HepG2 (cell line): ENCODE data around the gene DFFA. TPM values are rescaled to one million over a fixed set of nuclear protein-coding genes. Genes with fewer than 3 reads are reported as not detected.

ENCODE experiments used
- ATAC-seq: fragments of 200-7000 bp; cut with Tn5 transposase; 3 replicates; pipeline ENCODE4 v1.9.1; 2020; ENCODE audit warnings: mild to moderate bottlenecking, moderate library complexity
- BruUV-seq: library from RNA; stranded (reverse); fragments of 400-500 nt; replicated peaks from 2 replicates; lab custom pipeline; 2021; lab: Mats Ljungman, UMichigan
- CTCF ChIA-PET: fragments of 300-600 bp; formaldehyde crosslinking; extraction: SDS; loops from one replicate; lab custom pipeline; 2021; ENCODE audit warnings: low total read pairs, inconsistent platforms, low intra/inter-chr PET ratio; lab: Yijun Ruan, JAX
- POLR2A ChIA-PET: fragments of 350-600 bp; sonication (Branson Sonifier 250); formaldehyde crosslinking; loops from one replicate; lab custom pipeline; 2020; ENCODE audit warnings: antibody characterized with exemption, inconsistent platforms; lab: Yijun Ruan, JAX
- DNase-seq: peaks from one replicate; pipeline ENCODE4 v3.0.0-alpha.2; 2015; ENCODE audit warnings: low spot score
- FAIRE-seq: peaks from 3 replicates; lab custom pipeline; 2011; peaks lifted over from hg19 to GRCh38; lab: Jason Lieb, UNC
- H2AFZ ChIP-seq: one replicate; pipeline ENCODE4 v1.6.1; 2011; ENCODE audit warnings: low read length, inconsistent platforms
- H3K27ac ChIP-seq: fragments of 300-600 bp; 3 replicates; pipeline ENCODE4 v1.8.0; 2011; ENCODE audit warnings: mixed run types, mild to moderate bottlenecking, mixed read lengths, low read length, inconsistent platforms; ENCODE audit not compliant: insufficient read depth; ENCODE audit errors: extremely low read length
- H3K27me3 ChIP-seq, 2 experiments: fragments of 200-600 bp in 1 of 2; 2 replicates in 1 of 2; 3 replicates in 1 of 2; pipeline versions ENCODE4 v1.6.0 to v1.8.0; 2011; ENCODE audit warnings: low read length in 2 of 2, mild to moderate bottlenecking in 2 of 2, moderate library complexity in 2 of 2, inconsistent platforms in 1 of 2; ENCODE audit not compliant: insufficient read depth in 2 of 2, control insufficient read depth in 1 of 2
- H3K36me3 ChIP-seq, 2 experiments: fragments of 200-600 bp in 1 of 2; replicated peaks in 1 of 2; 2 replicates in 1 of 2; 3 replicates in 1 of 2; pipeline versions ENCODE4 v1.5.1 to v1.8.0; 2011; ENCODE audit warnings: low read length in 2 of 2, inconsistent platforms in 1 of 2; ENCODE audit not compliant: insufficient read depth in 2 of 2, control insufficient read depth in 1 of 2
- H3K4me1 ChIP-seq: 2 replicates; pipeline ENCODE4 v1.5.1; 2012; ENCODE audit warnings: low read length, inconsistent platforms; ENCODE audit not compliant: insufficient read depth
- H3K4me2 ChIP-seq: 2 replicates; pipeline ENCODE4 v1.6.0; 2011; ENCODE audit warnings: low read depth, low read length, inconsistent platforms
- H3K4me3 ChIP-seq, 3 experiments: fragments of 200-600 bp in 1 of 3; sonication (generic), shearing (Covaris generic) in 1 of 3; replicated peaks in 1 of 3; 2 replicates each; pipeline ENCODE4 v1.5.1; 2011 to 2016; ENCODE audit warnings: low read length in 3 of 3, inconsistent platforms in 2 of 3, low read depth in 2 of 3, mild to moderate bottlenecking in 2 of 3, control low read depth in 1 of 3, mixed read lengths in 1 of 3; ENCODE audit not compliant: insufficient read depth in 1 of 3
- H3K79me2 ChIP-seq: one replicate; pipeline ENCODE4 v1.6.1; 2011; ENCODE audit warnings: low read length, inconsistent platforms; ENCODE audit not compliant: insufficient read depth
- H3K9ac ChIP-seq: 2 replicates; pipeline ENCODE4 v1.6.0; 2011; ENCODE audit warnings: mild to moderate bottlenecking, low read depth, low read length, inconsistent platforms; ENCODE audit not compliant: insufficient read depth
- H3K9me3 ChIP-seq: 2 replicates; pipeline ENCODE4 v1.5.1; 2012; ENCODE audit warnings: mild to moderate bottlenecking, low read length
- H4K20me1 ChIP-seq: 2 replicates; pipeline ENCODE4 v1.6.0; 2011; ENCODE audit warnings: inconsistent platforms, mild to moderate bottlenecking, low read length, moderate library complexity; ENCODE audit not compliant: insufficient read depth
- CREM ChIP-seq, 2 experiments: sonication (generic) in 1 of 2; formaldehyde crosslinking in 1 of 2; IDR thresholded peaks; 2 replicates each; pipeline versions ENCODE4 v1.4.0 to v1.6.1; 2016 to 2020; ENCODE audit warnings: antibody characterized with exemption in 1 of 2, mild to moderate bottlenecking in 1 of 2, missing genetic modification reagents in 1 of 2
- FOXK1 ChIP-seq: sonication (generic); formaldehyde crosslinking; IDR thresholded peaks from 2 replicates; pipeline ENCODE4 v1.4.0; 2020; ENCODE audit warnings: low read depth, missing genetic modification reagents, borderline replicate concordance
- MED8 ChIP-seq: sonication (generic); formaldehyde crosslinking; IDR thresholded peaks from 2 replicates; pipeline ENCODE4 v1.8.1; 2023; ENCODE audit warnings: mild to moderate bottlenecking, missing genetic modification reagents; ENCODE audit not compliant: insufficient replicate concordance
- ZNF550 ChIP-seq: sonication (generic); formaldehyde crosslinking; IDR thresholded peaks from 2 replicates; pipeline ENCODE4 v1.4.0; 2020; ENCODE audit warnings: mild to moderate bottlenecking, missing genetic modification reagents, borderline replicate concordance
- ZZZ3 ChIP-seq: sonication (generic); formaldehyde crosslinking; IDR thresholded peaks from 2 replicates; pipeline ENCODE4 v1.4.0; 2020; ENCODE audit warnings: missing genetic modification reagents, mild to moderate bottlenecking, borderline replicate concordance
- WGBS: methylation state at CpG from one replicate; pipeline ENCODE4 v1.1.6; 2017; ENCODE audit warnings: low lambda C conversion rate; 5-methylcytosine and 5-hydroxymethylcytosine counted together
- in situ Hi-C: cut with HindIII; loops from 2 replicates; pipeline ENCODE4 v1.10.0; 2017; ENCODE audit warnings: low pct_unique_long_range_greater_than_20kb; ENCODE audit not compliant: extremely low pct_ligation_motif_present
- intact Hi-C: fragments of 100-400 bp; cut with micrococcal nuclease; formaldehyde crosslinking; loops from one replicate; pipeline ENCODE4 v1.10.0; 2022; ENCODE audit not compliant: unreplicated experiment
- polyA plus RNA-seq, 8 experiments: library from polyadenylated mRNA; depleted of rRNA in 3 of 8; stranded (reverse) in 7 of 8; unstranded in 1 of 8; fragments of >200 nt; fragmentation: Illumina TruSeq in 4 of 8; extraction: Trizol in 4 of 8; gene quantifications; 2 replicates each; pipeline versions ENCODE4 v1.2.1 to v1.2.3, GENCODE V29; 2011 to 2016; ENCODE audit warnings: low read depth in 4 of 8, missing spikeins in 1 of 8, mixed read lengths in 1 of 8; ENCODE audit not compliant: insufficient read depth in 1 of 8
- total RNA-seq, 5 experiments: library from RNA; depleted of rRNA; stranded (reverse); fragments of >200 nt; fragmentation: Illumina TruSeq; extraction: Trizol; gene quantifications; 2 replicates each; pipeline ENCODE4 v1.2.3, GENCODE V29; 2016; ENCODE audit warnings: low read depth in 1 of 5
- TF ChIP-seq, protein P1 (sequence below): sonication (generic); formaldehyde crosslinking; IDR thresholded peaks from 2 replicates; pipeline ENCODE4 v1.4.0; 2020; ENCODE audit warnings: mild to moderate bottlenecking, missing genetic modification reagents
- TF ChIP-seq, protein P2 (sequence below): sonication (generic); formaldehyde crosslinking; IDR thresholded peaks from 2 replicates; pipeline ENCODE4 v1.8.1; 2023; ENCODE audit warnings: mild to moderate bottlenecking, missing genetic modification reagents

The DFFA gene
- total and polyA plus RNA-seq, 2 of the 13 experiments (the other 11 are each of a cell fraction or from before 2014, with no cell fraction given) = 16.5 to 33.9 TPM

DNA sequence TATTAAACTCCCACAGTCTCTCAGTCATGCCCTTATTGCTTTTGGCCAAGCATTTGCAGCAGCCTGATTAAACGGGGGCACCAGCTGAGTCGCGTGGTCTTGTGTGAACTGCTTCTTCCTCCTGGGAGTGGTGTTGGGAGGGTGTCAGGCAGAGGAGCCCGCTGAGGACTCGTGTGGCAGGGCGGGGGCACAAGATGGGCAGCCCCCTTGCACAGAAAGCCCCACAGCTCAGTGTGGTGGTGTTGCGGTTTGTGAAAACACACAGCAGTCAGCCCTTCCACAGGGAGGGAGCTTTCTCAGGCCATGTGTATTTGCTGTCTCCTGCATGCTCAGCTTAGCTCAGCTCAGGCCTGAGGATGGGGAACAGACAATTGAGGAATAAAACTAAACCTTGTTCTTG, 24.8 kb upstream of the DFFA start (continued):
- TF ChIP-seq CREM (IDR thresholded peaks at IDR 0.05) (no peak), CREM (CRISPR knock-in tag; IDR thresholded peaks at IDR 0.05) (no peak)

DNA sequence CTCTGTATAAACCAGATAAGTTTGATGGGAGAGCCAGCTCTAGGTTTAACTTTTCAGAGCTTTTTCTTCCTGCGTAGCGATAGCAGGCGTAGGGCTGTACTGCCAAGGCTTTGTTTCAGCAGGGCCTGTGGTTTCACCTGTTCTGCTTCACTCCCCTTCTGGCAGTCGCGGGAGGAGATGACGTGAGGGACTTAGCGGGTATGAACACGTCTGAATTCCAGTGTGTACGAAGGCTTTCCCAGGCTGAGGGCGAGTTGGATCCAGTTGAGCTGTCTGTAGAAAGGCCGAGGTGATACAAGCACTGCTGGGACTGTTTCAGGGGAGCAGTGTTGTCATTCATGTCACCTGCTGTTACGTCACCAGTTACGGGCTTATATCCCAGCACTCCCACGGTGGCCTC, 23.6 kb upstream of the DFFA start:
- TF ChIP-seq FOXK1 (CRISPR knock-in tag) = no peak
- no peak for TF ChIP-seq ZNF550
- TF ChIP-seq MED8 (CRISPR knock-in tag) = no peak
- in situ Hi-C loops = loop anchor here (5.0 kb wide), 1 partner anchor 64 kb away; the partner anchor contains the start of gene CENPS
- Histone ChIP-seq H3K27me3 (no peaks in the 10 kb centered on the region), H3K79me2 (peaks cover 49% of the 10 kb centered on the region), H4K20me1 (peaks cover 16% of the 10 kb centered on the region), H3K4me3 (no peak overlapping the region), H3K4me2 (no peak overlapping the region), H3K4me1 (peaks cover 13% of the 10 kb centered on the region), H3K36me3 (peaks cover 2 to 15% of the 10 kb centered on the region in 2 experiments), H2AFZ (no peak overlapping the region), H3K9me3 (no peaks in the 10 kb centered on the region), H3K9ac (no peak overlapping the region), H3K27ac (no peak overlapping the region)
- no TSS peak for BruUV-seq
- CTCF ChIA-PET = interaction anchor here (1.9 kb wide), 1 partner anchor 68 kb away, joined by 9 read pairs; no protein-coding TSS in a partner anchor
- WGBS = 90% methylated on average over 14 of the region's 14 CpGs
- no peak for FAIRE-seq
- no peak for ATAC-seq
- POLR2A ChIA-PET = no interaction called here
- DNase-seq = no peak
- intact Hi-C loops = no loop called here

DNA sequence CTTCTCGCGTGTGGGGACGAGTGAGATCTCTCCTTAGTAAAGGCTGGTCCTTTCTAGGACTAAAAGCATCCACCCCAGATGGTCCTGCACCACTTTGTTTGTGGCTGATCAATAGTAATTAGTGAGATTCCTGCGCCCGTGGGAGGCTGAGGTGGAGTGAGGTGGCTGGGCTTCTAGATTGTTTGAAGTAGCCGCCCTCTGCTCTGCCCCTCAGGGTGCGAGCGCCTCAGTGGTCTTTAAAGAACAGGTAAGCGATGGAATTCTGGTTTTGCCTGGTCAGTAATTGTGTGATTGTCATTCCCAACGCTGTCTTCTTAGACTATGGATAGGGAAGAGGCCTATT, 23.1 kb upstream of the DFFA start:
- Histone ChIP-seq H3K4me1 (peaks cover 13% of the 10 kb centered on the region), H3K36me3 (peaks cover 2 to 15% of the 10 kb centered on the region in 2 experiments), H2AFZ (no peak overlapping the region), H3K27me3 (no peaks in the 10 kb centered on the region), H3K79me2 (peaks cover 45% of the 10 kb centered on the region), H4K20me1 (peaks cover 19% of the 10 kb centered on the region), H3K27ac (no peak overlapping the region), H3K4me3 (no peak overlapping the region), H3K4me2 (no peak overlapping the region), H3K9ac (no peak overlapping the region), H3K9me3 (no peaks in the 10 kb centered on the region)
- no peak for DNase-seq
- CTCF ChIA-PET = interaction anchor here (1.2 to 2.2 kb wide), 4 partner anchors 9 to 372 kb away, joined by 4 to 23 read pairs (median 6); partner anchors contain the start of gene CENPS
- no peak for ATAC-seq
- BruUV-seq = no TSS peak
- 95% methylated on average over 10 of the region's 10 CpGs for WGBS
- FAIRE-seq = no peak
- POLR2A ChIA-PET = no interaction called here
- intact Hi-C loops = no loop called here
- in situ Hi-C loops = loop anchor here (5.0 kb wide), 1 partner anchor 63 kb away; the partner anchor contains the start of gene CENPS
- TF ChIP-seq, protein P1, sequence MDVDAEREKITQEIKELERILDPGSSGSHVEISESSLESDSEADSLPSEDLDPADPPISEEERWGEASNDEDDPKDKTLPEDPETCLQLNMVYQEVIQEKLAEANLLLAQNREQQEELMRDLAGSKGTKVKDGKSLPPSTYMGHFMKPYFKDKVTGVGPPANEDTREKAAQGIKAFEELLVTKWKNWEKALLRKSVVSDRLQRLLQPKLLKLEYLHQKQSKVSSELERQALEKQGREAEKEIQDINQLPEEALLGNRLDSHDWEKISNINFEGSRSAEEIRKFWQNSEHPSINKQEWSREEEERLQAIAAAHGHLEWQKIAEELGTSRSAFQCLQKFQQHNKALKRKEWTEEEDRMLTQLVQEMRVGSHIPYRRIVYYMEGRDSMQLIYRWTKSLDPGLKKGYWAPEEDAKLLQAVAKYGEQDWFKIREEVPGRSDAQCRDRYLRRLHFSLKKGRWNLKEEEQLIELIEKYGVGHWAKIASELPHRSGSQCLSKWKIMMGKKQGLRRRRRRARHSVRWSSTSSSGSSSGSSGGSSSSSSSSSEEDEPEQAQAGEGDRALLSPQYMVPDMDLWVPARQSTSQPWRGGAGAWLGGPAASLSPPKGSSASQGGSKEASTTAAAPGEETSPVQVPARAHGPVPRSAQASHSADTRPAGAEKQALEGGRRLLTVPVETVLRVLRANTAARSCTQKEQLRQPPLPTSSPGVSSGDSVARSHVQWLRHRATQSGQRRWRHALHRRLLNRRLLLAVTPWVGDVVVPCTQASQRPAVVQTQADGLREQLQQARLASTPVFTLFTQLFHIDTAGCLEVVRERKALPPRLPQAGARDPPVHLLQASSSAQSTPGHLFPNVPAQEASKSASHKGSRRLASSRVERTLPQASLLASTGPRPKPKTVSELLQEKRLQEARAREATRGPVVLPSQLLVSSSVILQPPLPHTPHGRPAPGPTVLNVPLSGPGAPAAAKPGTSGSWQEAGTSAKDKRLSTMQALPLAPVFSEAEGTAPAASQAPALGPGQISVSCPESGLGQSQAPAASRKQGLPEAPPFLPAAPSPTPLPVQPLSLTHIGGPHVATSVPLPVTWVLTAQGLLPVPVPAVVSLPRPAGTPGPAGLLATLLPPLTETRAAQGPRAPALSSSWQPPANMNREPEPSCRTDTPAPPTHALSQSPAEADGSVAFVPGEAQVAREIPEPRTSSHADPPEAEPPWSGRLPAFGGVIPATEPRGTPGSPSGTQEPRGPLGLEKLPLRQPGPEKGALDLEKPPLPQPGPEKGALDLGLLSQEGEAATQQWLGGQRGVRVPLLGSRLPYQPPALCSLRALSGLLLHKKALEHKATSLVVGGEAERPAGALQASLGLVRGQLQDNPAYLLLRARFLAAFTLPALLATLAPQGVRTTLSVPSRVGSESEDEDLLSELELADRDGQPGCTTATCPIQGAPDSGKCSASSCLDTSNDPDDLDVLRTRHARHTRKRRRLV (CRISPR knock-in tag) = no peak
- TF ChIP-seq, protein P2, sequence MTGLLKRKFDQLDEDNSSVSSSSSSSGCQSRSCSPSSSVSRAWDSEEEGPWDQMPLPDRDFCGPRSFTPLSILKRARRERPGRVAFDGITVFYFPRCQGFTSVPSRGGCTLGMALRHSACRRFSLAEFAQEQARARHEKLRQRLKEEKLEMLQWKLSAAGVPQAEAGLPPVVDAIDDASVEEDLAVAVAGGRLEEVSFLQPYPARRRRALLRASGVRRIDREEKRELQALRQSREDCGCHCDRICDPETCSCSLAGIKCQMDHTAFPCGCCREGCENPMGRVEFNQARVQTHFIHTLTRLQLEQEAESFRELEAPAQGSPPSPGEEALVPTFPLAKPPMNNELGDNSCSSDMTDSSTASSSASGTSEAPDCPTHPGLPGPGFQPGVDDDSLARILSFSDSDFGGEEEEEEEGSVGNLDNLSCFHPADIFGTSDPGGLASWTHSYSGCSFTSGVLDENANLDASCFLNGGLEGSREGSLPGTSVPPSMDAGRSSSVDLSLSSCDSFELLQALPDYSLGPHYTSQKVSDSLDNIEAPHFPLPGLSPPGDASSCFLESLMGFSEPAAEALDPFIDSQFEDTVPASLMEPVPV (CRISPR knock-in tag) = no peak
- TF ChIP-seq ZZZ3 = no peak
